NB4 (cell line): Measurements from ENCODE around the gene GALNT17.

Source experiments
- POLR2A ChIP-seq: IDR thresholded peaks from 2 replicates; pipeline ENCODE4 v1.6.1; 2011; ENCODE audit warnings: mild to moderate bottlenecking; ENCODE audit not compliant: insufficient read length; ENCODE audit errors: extremely low read depth
- TF ChIP-seq, protein P1 (sequence below): IDR thresholded peaks from one replicate; pipeline ENCODE4 v1.5.1; 2012; ENCODE audit warnings: low read depth, low read length
- TF ChIP-seq, protein P2 (sequence below): IDR thresholded peaks from 2 replicates; pipeline ENCODE4 v1.6.1; 2011; ENCODE audit warnings: low read depth, low read length

DNA sequence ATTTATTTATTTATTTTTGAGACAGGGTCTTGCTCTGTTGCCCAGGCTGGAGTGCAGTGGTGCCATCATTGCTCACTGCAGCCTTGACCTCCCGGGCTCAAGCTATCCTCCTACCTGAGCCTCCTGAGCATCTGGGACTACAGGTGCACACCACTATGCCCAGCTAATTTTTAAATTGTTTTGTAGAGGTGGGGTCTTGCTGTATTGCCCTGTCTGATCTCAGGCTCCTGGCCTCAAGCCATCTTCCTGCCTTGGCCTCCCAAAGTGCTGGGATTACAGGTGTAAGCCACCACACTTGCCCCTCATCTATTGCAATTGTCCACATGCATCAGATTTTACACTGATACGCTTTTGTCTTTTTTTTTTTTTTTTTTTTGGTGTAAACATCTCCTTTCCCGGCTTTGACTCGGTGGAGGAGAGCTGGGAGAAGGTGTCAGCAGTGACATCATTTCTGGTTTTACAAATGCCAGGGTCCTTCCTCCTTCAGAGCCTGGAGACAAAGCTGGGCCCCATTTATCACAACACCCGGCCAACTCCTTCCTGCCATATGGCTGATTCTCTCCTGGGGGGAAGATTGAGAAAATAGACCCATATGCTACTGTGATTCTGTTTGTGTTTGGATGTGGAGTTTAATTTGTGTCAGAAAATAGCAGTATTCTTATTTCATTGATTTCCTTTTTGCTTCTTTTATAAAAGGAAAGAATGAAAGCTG is 61.3 kb downstream of the GALNT17 start:
- TF ChIP-seq, protein P1, sequence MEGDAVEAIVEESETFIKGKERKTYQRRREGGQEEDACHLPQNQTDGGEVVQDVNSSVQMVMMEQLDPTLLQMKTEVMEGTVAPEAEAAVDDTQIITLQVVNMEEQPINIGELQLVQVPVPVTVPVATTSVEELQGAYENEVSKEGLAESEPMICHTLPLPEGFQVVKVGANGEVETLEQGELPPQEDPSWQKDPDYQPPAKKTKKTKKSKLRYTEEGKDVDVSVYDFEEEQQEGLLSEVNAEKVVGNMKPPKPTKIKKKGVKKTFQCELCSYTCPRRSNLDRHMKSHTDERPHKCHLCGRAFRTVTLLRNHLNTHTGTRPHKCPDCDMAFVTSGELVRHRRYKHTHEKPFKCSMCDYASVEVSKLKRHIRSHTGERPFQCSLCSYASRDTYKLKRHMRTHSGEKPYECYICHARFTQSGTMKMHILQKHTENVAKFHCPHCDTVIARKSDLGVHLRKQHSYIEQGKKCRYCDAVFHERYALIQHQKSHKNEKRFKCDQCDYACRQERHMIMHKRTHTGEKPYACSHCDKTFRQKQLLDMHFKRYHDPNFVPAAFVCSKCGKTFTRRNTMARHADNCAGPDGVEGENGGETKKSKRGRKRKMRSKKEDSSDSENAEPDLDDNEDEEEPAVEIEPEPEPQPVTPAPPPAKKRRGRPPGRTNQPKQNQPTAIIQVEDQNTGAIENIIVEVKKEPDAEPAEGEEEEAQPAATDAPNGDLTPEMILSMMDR, result no peak
- no peak for TF ChIP-seq POLR2A
- TF ChIP-seq, protein P2, sequence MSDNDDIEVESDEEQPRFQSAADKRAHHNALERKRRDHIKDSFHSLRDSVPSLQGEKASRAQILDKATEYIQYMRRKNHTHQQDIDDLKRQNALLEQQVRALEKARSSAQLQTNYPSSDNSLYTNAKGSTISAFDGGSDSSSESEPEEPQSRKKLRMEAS, result no peak
